EH (cell line): Measurements from ENCODE around the gene TRIM32.

Experiments used
- DNase-seq: peaks from one replicate; pipeline ENCODE4 v3.0.0-alpha.2; 2015; ENCODE audit warnings: low read depth

TRIM32 gene

GRCh38 chr9:116687074-116687753 lies at the start of gene TRIM32:
Gene TRIM32 (plus strand): TSS chr9:116687305. CDS start chr9:116697743, 10,438 bp downstream.
- DNase-seq = peak; percentile 90

- DNase-seq = peak; percentile 87
Observed at GRCh38 chr9:116639251-116639741, 47.8 kb upstream of the TRIM32 start.

- no peak for DNase-seq
Observed at GRCh38 chr9:116641292-116642059, 45.6 kb upstream of the TRIM32 start.

GRCh38 chr9:116643691-116644090 lies 43.4 kb upstream of the TRIM32 start:
- peak; percentile 55 for DNase-seq

- peak; percentile 77 for DNase-seq
Observed at GRCh38 chr9:116644091-116644688, 42.9 kb upstream of the TRIM32 start.

- DNase-seq = peak; percentile 70
Observed at GRCh38 chr9:116646661-116647514, 40.2 kb upstream of the TRIM32 start.

GRCh38 chr9:116647515-116647809 lies 39.6 kb upstream of the TRIM32 start:
- no peak for DNase-seq

GRCh38 chr9:116653348-116654058 lies 33.6 kb upstream of the TRIM32 start:
- DNase-seq = no peak

GRCh38 chr9:116654059-116654355 lies 33.1 kb upstream of the TRIM32 start:
- DNase-seq = no peak

- no peak for DNase-seq
Observed at GRCh38 chr9:116656501-116656971, 30.6 kb upstream of the TRIM32 start.

- no peak for DNase-seq
Observed at GRCh38 chr9:116656977-116657376, 30.1 kb upstream of the TRIM32 start.

GRCh38 chr9:116658265-116658664 lies 28.8 kb upstream of the TRIM32 start:
- no peak for DNase-seq

- DNase-seq = peak; percentile 84
Observed at GRCh38 chr9:116661037-116661954, 25.8 kb upstream of the TRIM32 start.

GRCh38 chr9:116662646-116663310 lies 24.3 kb upstream of the TRIM32 start:
- peak; percentile 36 for DNase-seq

GRCh38 chr9:116663581-116663980 lies 23.5 kb upstream of the TRIM32 start:
- no peak for DNase-seq

- DNase-seq = peak; percentile 40
Observed at GRCh38 chr9:116668970-116669695, 18.0 kb upstream of the TRIM32 start.

- no peak for DNase-seq
Observed at GRCh38 chr9:116671605-116672004, 15.5 kb upstream of the TRIM32 start.

- DNase-seq = peak; percentile 88
Observed at GRCh38 chr9:116673375-116673774, 13.7 kb upstream of the TRIM32 start.
